ENCODE data around the gene ATRAID.
"Not testable (repeated sequence)": the region's sequence is repeated elsewhere in the genome, so short reads cannot be mapped to it uniquely, and the experiment has no call there.

Gene ATRAID

GRCh38 chr2:27191070-27191829, 20.6 kb upstream of the ATRAID start:
- H3K79me2 ChIP-seq (ENCODE audit: control insufficient read depth, low read length) = no peaks in the 10 kb centered on the region
- H4K20me1 ChIP-seq (ENCODE audit: control insufficient read depth, insufficient read depth, low read depth, low read length) = no peaks in the 10 kb centered on the region
- H3K9me3 ChIP-seq (ENCODE audit: control insufficient read depth, insufficient read depth, low read length) = no peaks in the 10 kb centered on the region
- no peaks in the 10 kb centered on the region for H3K27me3 ChIP-seq (ENCODE audit: control insufficient read depth, low read length)
- peaks cover 20% of the 10 kb centered on the region for H3F3A ChIP-seq (ENCODE audit: control insufficient read depth, insufficient read depth)
- H3K27ac ChIP-seq (ENCODE audit: low read depth, low read length) = no peak overlapping the region
- H3K4me1 ChIP-seq (ENCODE audit: control insufficient read depth, low read length) = peaks cover 42% of the 10 kb centered on the region
- H3K4me2 ChIP-seq (ENCODE audit: low read length) = peak overlapping the region; percentile 9; the same call in 1 of the 2 replicates
- H3K9me2 ChIP-seq (replicated peaks; ENCODE audit: control insufficient read depth, low read length) = no peaks in the 10 kb centered on the region
- no peak overlapping the region for H3K4me3 ChIP-seq (ENCODE audit: low read length)
- TF ChIP-seq CTCF (IDR thresholded peaks at IDR 0.05; ENCODE audit: low read depth, low read length, poor library complexity, severe bottlenecking) = peak; percentile 83
- TF ChIP-seq EZH2phosphoT487 (IDR thresholded peaks at IDR 0.05; ENCODE audit: borderline replicate concordance, low read length) = no peak
- no peaks in the 10 kb centered on the region for H3K36me3 ChIP-seq (ENCODE audit: control insufficient read depth, low read length)

GRCh38 chr2:27194538-27195354, 17.1 kb upstream of the ATRAID start:
- no peaks in the 10 kb centered on the region for H3K27me3 ChIP-seq (ENCODE audit: control insufficient read depth, low read length)
- peaks cover 7% of the 10 kb centered on the region for H3K36me3 ChIP-seq (ENCODE audit: control insufficient read depth, low read length)
- no peaks in the 10 kb centered on the region for H3K9me3 ChIP-seq (ENCODE audit: control insufficient read depth, insufficient read depth, low read length)
- peaks cover 33% of the 10 kb centered on the region for H3F3A ChIP-seq (ENCODE audit: control insufficient read depth, insufficient read depth)
- no peaks in the 10 kb centered on the region for H4K20me1 ChIP-seq (ENCODE audit: control insufficient read depth, insufficient read depth, low read depth, low read length)
- H3K79me2 ChIP-seq (ENCODE audit: control insufficient read depth, low read length) = no peaks in the 10 kb centered on the region
- H3K4me3 ChIP-seq (ENCODE audit: low read length) = peak overlapping the region; percentile 41
- TF ChIP-seq EZH2phosphoT487 (IDR thresholded peaks at IDR 0.05; ENCODE audit: borderline replicate concordance, low read length) = no peak
- no peak for TF ChIP-seq CTCF (IDR thresholded peaks at IDR 0.05; ENCODE audit: low read depth, low read length, poor library complexity, severe bottlenecking)
- no peaks in the 10 kb centered on the region for H3K9me2 ChIP-seq (replicated peaks; ENCODE audit: control insufficient read depth, low read length)
- peak overlapping the region; percentile 64 for H3K27ac ChIP-seq (ENCODE audit: low read depth, low read length)
- H3K4me1 ChIP-seq (ENCODE audit: control insufficient read depth, low read length) = peaks cover 61% of the 10 kb centered on the region
- H3K4me2 ChIP-seq (ENCODE audit: low read length) = peak overlapping the region; percentile 64

- not testable (repeated sequence) for H3K79me2 ChIP-seq (ENCODE audit: control insufficient read depth, low read length); H4K20me1 ChIP-seq (ENCODE audit: control insufficient read depth, insufficient read depth, low read depth, low read length); H3K27me3 ChIP-seq (ENCODE audit: control insufficient read depth, low read length); H3K4me2 ChIP-seq (ENCODE audit: low read length); H3K9me2 ChIP-seq (replicated peaks; ENCODE audit: control insufficient read depth, low read length); H3K4me3 ChIP-seq (ENCODE audit: low read length); H3K9me3 ChIP-seq (ENCODE audit: control insufficient read depth, insufficient read depth, low read length); H3K27ac ChIP-seq (ENCODE audit: low read depth, low read length)
- peaks cover 14% of the 10 kb centered on the region for H3K36me3 ChIP-seq (ENCODE audit: control insufficient read depth, low read length)
- peaks cover 61% of the 10 kb centered on the region for H3K4me1 ChIP-seq (ENCODE audit: control insufficient read depth, low read length)
- H3F3A ChIP-seq (ENCODE audit: control insufficient read depth, insufficient read depth) = peaks cover 33% of the 10 kb centered on the region
These were observed 16.0 kb upstream of the ATRAID start for GRCh38 chr2:27195799-27196198.

GRCh38 chr2:27198068-27198467, 13.8 kb upstream of the ATRAID start:
- not testable (repeated sequence) for H3K9me2 ChIP-seq (replicated peaks; ENCODE audit: control insufficient read depth, low read length); H3K27ac ChIP-seq (ENCODE audit: low read depth, low read length); H4K20me1 ChIP-seq (ENCODE audit: control insufficient read depth, insufficient read depth, low read depth, low read length); H3K4me2 ChIP-seq (ENCODE audit: low read length); H3K4me3 ChIP-seq (ENCODE audit: low read length); H3K27me3 ChIP-seq (ENCODE audit: control insufficient read depth, low read length); H3K9me3 ChIP-seq (ENCODE audit: control insufficient read depth, insufficient read depth, low read length); H3K79me2 ChIP-seq (ENCODE audit: control insufficient read depth, low read length)
- Histone ChIP-seq H3F3A (ENCODE audit: control insufficient read depth, insufficient read depth) (peaks cover 30% of the 10 kb centered on the region), H3K4me1 (ENCODE audit: control insufficient read depth, low read length) (peaks cover 45% of the 10 kb centered on the region), H3K36me3 (ENCODE audit: control insufficient read depth, low read length) (peaks cover 29% of the 10 kb centered on the region)

Measured in DOHH2 (cell line).